HepG2 (cell line): ENCODE measurements around the gene TOMM20. TPM values are rescaled to one million over a fixed set of nuclear protein-coding genes. Genes with fewer than 3 reads are reported as not detected.

Experiments used
- FOXA1 ChIP-seq, 2 experiments: fragments of 450-650 bp in 1 of 2; sonication (generic) in 1 of 2; formaldehyde crosslinking in 1 of 2; IDR thresholded peaks; 2 replicates each; pipeline versions ENCODE4 v1.4.0 to v1.6.1; 2016 to 2020; ENCODE audit warnings: missing genetic modification reagents in 1 of 2
- IRX3 ChIP-seq: sonication (generic); formaldehyde crosslinking; IDR thresholded peaks from 2 replicates; pipeline ENCODE4 v1.8.1; 2023; ENCODE audit warnings: mild to moderate bottlenecking, low read depth, missing genetic modification reagents, borderline replicate concordance
- MED1 ChIP-seq: sonication (generic); formaldehyde crosslinking; IDR thresholded peaks from 2 replicates; pipeline ENCODE4 v1.4.0; 2020; ENCODE audit warnings: missing genetic modification reagents
- MXD4 ChIP-seq: IDR thresholded peaks from 2 replicates; pipeline ENCODE4 v1.6.1; 2016; ENCODE audit warnings: mild to moderate bottlenecking, missing biosample characterization, missing genetic modification reagents
- NFATC3 ChIP-seq: sonication (generic); formaldehyde crosslinking; IDR thresholded peaks from 2 replicates; pipeline ENCODE4 v1.5.1; 2020; ENCODE audit warnings: mild to moderate bottlenecking, missing genetic modification reagents
- POLR2A ChIP-seq, 2 experiments: IDR thresholded peaks; 2 replicates each; pipeline ENCODE4 v1.6.1; 2011; ENCODE audit warnings: low read depth in 2 of 2, low read length in 2 of 2, mild to moderate bottlenecking in 1 of 2, moderate library complexity in 1 of 2; ENCODE audit not compliant: insufficient read depth in 1 of 2
- SIN3A ChIP-seq: IDR thresholded peaks from 2 replicates; pipeline ENCODE4 v1.6.1; 2011; ENCODE audit warnings: low read depth, mild to moderate bottlenecking, control low read depth, low read length, borderline replicate concordance
- SP140L ChIP-seq: sonication (generic); formaldehyde crosslinking; IDR thresholded peaks from 2 replicates; pipeline ENCODE4 v1.4.0; 2020; ENCODE audit warnings: missing genetic modification reagents, borderline replicate concordance
- ZNF280D ChIP-seq: sonication (generic); formaldehyde crosslinking; IDR thresholded peaks from 2 replicates; pipeline ENCODE4 v1.5.1; 2020; ENCODE audit warnings: mild to moderate bottlenecking, missing genetic modification reagents
- ZNF350 ChIP-seq: sonication (generic); formaldehyde crosslinking; IDR thresholded peaks from 2 replicates; pipeline ENCODE4 v1.4.0; 2020; ENCODE audit warnings: mild to moderate bottlenecking, low read depth, missing genetic modification reagents, borderline replicate concordance
- ZNF362 ChIP-seq: sonication (generic); formaldehyde crosslinking; IDR thresholded peaks from 2 replicates; pipeline ENCODE4 v1.4.0; 2020; ENCODE audit warnings: missing genetic modification reagents, mild to moderate bottlenecking, borderline replicate concordance
- ZNF431 ChIP-seq: sonication (generic); formaldehyde crosslinking; IDR thresholded peaks from 2 replicates; pipeline ENCODE4 v1.9.0; 2022; ENCODE audit warnings: missing genetic modification reagents, low read depth, mild to moderate bottlenecking, borderline replicate concordance
- ZNF784 ChIP-seq: sonication (generic); formaldehyde crosslinking; IDR thresholded peaks from 2 replicates; pipeline ENCODE4 v1.5.1; 2020; ENCODE audit warnings: missing genetic modification reagents, mild to moderate bottlenecking, borderline replicate concordance
- ZNF816 ChIP-seq: sonication (generic); formaldehyde crosslinking; IDR thresholded peaks from 2 replicates; pipeline ENCODE4 v1.8.0; 2022; ENCODE audit warnings: missing genetic modification reagents, mild to moderate bottlenecking, borderline replicate concordance
- polyA plus RNA-seq, 8 experiments: library from polyadenylated mRNA; depleted of rRNA in 3 of 8; stranded (reverse) in 7 of 8; unstranded in 1 of 8; fragments of >200 nt; fragmentation: Illumina TruSeq in 4 of 8; extraction: Trizol in 4 of 8; gene quantifications; 2 replicates each; pipeline versions ENCODE4 v1.2.1 to v1.2.3, GENCODE V29; 2011 to 2016; ENCODE audit warnings: low read depth in 4 of 8, missing spikeins in 1 of 8, mixed read lengths in 1 of 8; ENCODE audit not compliant: insufficient read depth in 1 of 8
- total RNA-seq, 5 experiments: library from RNA; depleted of rRNA; stranded (reverse); fragments of >200 nt; fragmentation: Illumina TruSeq; extraction: Trizol; gene quantifications; 2 replicates each; pipeline ENCODE4 v1.2.3, GENCODE V29; 2016; ENCODE audit warnings: low read depth in 1 of 5
- TF ChIP-seq, protein P1 (sequence below): sonication (generic); formaldehyde crosslinking; IDR thresholded peaks from 2 replicates; pipeline ENCODE4 v1.4.0; 2020; ENCODE audit warnings: missing genetic modification reagents
- TF ChIP-seq, protein P2 (sequence below): sonication (generic); formaldehyde crosslinking; IDR thresholded peaks from 2 replicates; pipeline ENCODE4 v1.4.0; 2020; ENCODE audit warnings: missing genetic modification reagents, borderline replicate concordance

The TOMM20 gene
- total and polyA plus RNA-seq, 2 of the 13 experiments (the other 11 are each of a cell fraction or from before 2014, with no cell fraction given): 153 to 376 TPM

DNA sequence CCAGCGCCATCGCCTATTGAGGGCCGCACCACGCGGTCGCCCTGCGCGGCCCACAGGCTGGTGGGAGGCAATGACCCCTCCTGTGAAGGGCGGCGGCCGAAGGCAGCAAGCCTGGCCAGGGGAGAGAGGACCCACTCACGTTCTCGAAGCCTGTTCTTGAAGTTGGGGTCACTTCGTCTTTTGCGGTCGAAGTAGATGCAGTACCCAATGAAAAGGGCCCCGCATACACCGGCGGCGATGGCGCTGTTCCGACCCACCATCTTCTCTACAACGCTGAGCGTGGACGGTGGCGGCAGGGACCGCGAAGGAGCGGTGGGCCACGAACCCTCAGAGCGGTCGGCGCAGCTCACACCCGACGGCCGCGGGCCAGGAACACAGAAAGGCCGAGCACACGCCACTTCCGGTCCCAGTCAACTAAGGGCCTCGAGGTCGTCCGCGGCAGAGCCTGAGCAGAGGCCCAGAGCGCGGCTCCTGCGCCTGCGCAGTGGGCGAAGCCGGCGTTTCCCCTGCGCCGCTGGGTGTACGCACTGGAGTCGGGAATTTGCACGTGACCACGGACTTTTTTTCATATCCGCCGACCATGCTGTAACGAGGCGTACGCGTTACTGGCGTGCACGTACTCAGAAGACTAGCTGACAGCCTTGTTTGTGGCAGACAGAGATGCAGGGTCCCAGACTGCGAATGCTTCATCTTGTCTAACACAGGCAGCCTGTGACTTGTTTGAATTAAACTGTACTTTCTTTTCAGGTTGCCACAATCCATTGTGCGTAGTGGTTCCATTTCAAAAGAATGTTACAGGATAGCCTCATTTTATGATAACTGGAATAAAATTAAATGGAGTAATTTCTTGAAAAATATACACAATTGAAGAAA is at the start of gene TOMM20 (continued):
- TF ChIP-seq ZNF280D (peak; percentile 89; the same call in 1 of the 2 replicates), ZNF816 (CRISPR knock-in tag) (no peak; the same call in 1 of the 2 replicates), ZNF350 (CRISPR knock-in tag) (peak; percentile 86; the same call in 1 of the 2 replicates), POLR2A (IDR thresholded peaks at IDR 0.05; ENCODE audit: insufficient read depth in 1 of 2, low read depth in 2 of 2, low read length in 2 of 2) (peak; percentile 93 to 96), ZNF431 (CRISPR knock-in tag) (peak; percentile 40), SP140L (0 out of 2 replicates have a peak, but pooled peaks have one; percentile 35), NFATC3 (CRISPR knock-in tag) (no peak), MXD4 (peak; percentile 70; the same call in 1 of the 2 replicates), SIN3A (peak; percentile 78; the same call in 1 of the 2 replicates), IRX3 (CRISPR knock-in tag) (peak; percentile 82), ZNF362 (peak; percentile 100), FOXA1 (IDR thresholded peaks at IDR 0.05) (no peak), FOXA1 (CRISPR knock-in tag; IDR thresholded peaks at IDR 0.05) (peak; percentile 54), ZNF784 (CRISPR knock-in tag) (no peak), MED1 (CRISPR knock-in tag) (peak; percentile 96)
- TF ChIP-seq, protein P1, sequence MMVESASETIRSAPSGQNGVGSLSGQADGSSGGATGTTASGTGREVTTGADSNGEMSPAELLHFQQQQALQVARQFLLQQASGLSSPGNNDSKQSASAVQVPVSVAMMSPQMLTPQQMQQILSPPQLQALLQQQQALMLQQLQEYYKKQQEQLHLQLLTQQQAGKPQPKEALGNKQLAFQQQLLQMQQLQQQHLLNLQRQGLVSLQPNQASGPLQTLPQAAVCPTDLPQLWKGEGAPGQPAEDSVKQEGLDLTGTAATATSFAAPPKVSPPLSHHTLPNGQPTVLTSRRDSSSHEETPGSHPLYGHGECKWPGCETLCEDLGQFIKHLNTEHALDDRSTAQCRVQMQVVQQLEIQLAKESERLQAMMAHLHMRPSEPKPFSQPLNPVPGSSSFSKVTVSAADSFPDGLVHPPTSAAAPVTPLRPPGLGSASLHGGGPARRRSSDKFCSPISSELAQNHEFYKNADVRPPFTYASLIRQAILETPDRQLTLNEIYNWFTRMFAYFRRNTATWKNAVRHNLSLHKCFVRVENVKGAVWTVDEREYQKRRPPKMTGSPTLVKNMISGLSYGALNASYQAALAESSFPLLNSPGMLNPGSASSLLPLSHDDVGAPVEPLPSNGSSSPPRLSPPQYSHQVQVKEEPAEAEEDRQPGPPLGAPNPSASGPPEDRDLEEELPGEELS (CRISPR knock-in tag): peak; percentile 82
- TF ChIP-seq, protein P2, sequence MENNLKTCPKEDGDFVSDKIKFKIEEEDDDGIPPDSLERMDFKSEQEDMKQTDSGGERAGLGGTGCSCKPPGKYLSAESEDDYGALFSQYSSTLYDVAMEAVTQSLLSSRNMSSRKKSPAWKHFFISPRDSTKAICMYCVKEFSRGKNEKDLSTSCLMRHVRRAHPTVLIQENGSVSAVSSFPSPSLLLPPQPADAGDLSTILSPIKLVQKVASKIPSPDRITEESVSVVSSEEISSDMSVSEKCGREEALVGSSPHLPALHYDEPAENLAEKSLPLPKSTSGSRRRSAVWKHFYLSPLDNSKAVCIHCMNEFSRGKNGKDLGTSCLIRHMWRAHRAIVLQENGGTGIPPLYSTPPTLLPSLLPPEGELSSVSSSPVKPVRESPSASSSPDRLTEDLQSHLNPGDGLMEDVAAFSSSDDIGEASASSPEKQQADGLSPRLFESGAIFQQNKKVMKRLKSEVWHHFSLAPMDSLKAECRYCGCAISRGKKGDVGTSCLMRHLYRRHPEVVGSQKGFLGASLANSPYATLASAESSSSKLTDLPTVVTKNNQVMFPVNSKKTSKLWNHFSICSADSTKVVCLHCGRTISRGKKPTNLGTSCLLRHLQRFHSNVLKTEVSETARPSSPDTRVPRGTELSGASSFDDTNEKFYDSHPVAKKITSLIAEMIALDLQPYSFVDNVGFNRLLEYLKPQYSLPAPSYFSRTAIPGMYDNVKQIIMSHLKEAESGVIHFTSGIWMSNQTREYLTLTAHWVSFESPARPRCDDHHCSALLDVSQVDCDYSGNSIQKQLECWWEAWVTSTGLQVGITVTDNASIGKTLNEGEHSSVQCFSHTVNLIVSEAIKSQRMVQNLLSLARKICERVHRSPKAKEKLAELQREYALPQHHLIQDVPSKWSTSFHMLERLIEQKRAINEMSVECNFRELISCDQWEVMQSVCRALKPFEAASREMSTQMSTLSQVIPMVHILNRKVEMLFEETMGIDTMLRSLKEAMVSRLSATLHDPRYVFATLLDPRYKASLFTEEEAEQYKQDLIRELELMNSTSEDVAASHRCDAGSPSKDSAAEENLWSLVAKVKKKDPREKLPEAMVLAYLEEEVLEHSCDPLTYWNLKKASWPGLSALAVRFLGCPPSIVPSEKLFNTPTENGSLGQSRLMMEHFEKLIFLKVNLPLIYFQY (CRISPR knock-in tag): peak; percentile 67; the same call in 1 of the 2 replicates
